ENCODE results near the gene CDH23.

CDH23 gene

GRCh38 chr10:71534568-71535194 lies 138.0 kb downstream of the CDH23 start:
- no peak for DNase-seq (ENCODE audit: low spot score)

- no peak for DNase-seq (ENCODE audit: low spot score)
These were observed 139.6 kb downstream of the CDH23 start for GRCh38 chr10:71536332-71536731.

GRCh38 chr10:71537125-71537524 lies 140.4 kb downstream of the CDH23 start:
- no peak for DNase-seq (ENCODE audit: low spot score)

GRCh38 chr10:71537681-71538080 lies 141.0 kb downstream of the CDH23 start:
- DNase-seq (ENCODE audit: low spot score) = no peak

GRCh38 chr10:71538608-71539260 lies 142.0 kb downstream of the CDH23 start:
- DNase-seq (ENCODE audit: low spot score) = no peak

- no peak for DNase-seq (ENCODE audit: low spot score)
These were observed 142.9 kb downstream of the CDH23 start for GRCh38 chr10:71539442-71540118.

- DNase-seq (ENCODE audit: low spot score) = no peak
These were observed 145.8 kb downstream of the CDH23 start for GRCh38 chr10:71542478-71542877.

GRCh38 chr10:71543608-71544170 lies 147.0 kb downstream of the CDH23 start:
- no peak for DNase-seq (ENCODE audit: low spot score)

GRCh38 chr10:71545001-71545400 lies 148.3 kb downstream of the CDH23 start:
- DNase-seq (ENCODE audit: low spot score) = no peak

GRCh38 chr10:71546220-71546619 lies 149.5 kb downstream of the CDH23 start:
- no peak for DNase-seq (ENCODE audit: low spot score)

- DNase-seq (ENCODE audit: low spot score) = no peak
These were observed 150.6 kb downstream of the CDH23 start for GRCh38 chr10:71547312-71547711.

GRCh38 chr10:71547876-71548846 lies 151.4 kb downstream of the CDH23 start:
- no peak for DNase-seq (ENCODE audit: low spot score)

GRCh38 chr10:71549766-71550533 lies 153.2 kb downstream of the CDH23 start:
- no peak for DNase-seq (ENCODE audit: low spot score)

GRCh38 chr10:71550628-71551027 lies 153.9 kb downstream of the CDH23 start:
- DNase-seq (ENCODE audit: low spot score) = no peak

- DNase-seq (ENCODE audit: low spot score) = no peak
These were observed 155.2 kb downstream of the CDH23 start for GRCh38 chr10:71551970-71552369.

- no peak for DNase-seq (ENCODE audit: low spot score)
These were observed 156.7 kb downstream of the CDH23 start for GRCh38 chr10:71553432-71553831.

- no peak for DNase-seq (ENCODE audit: low spot score)
These were observed 158.0 kb downstream of the CDH23 start for GRCh38 chr10:71554671-71555070.

GRCh38 chr10:71555087-71555723 lies 158.5 kb downstream of the CDH23 start:
- no peak for DNase-seq (ENCODE audit: low spot score)

GRCh38 chr10:71555724-71556119 lies 159.0 kb downstream of the CDH23 start:
- DNase-seq (ENCODE audit: low spot score) = no peak

- no peak for DNase-seq (ENCODE audit: low spot score)
These were observed 162.3 kb downstream of the CDH23 start for GRCh38 chr10:71558991-71559390.
